Pons (tissue), 1 donor: ENCODE measurements around the gene MAML1.
A peak's percentile ranks its signal among the peaks of the same experiment; 100 is the strongest.
"Not testable (repeated sequence)": the region's sequence is repeated elsewhere in the genome, so short reads cannot be mapped to it uniquely, and the experiment has no call there.

Source experiments
- DNase-seq: peaks from one replicate; pipeline ENCODE4 v3.0.0-alpha.2; 2016; ENCODE audit warnings: low spot score

The MAML1 gene

DNA sequence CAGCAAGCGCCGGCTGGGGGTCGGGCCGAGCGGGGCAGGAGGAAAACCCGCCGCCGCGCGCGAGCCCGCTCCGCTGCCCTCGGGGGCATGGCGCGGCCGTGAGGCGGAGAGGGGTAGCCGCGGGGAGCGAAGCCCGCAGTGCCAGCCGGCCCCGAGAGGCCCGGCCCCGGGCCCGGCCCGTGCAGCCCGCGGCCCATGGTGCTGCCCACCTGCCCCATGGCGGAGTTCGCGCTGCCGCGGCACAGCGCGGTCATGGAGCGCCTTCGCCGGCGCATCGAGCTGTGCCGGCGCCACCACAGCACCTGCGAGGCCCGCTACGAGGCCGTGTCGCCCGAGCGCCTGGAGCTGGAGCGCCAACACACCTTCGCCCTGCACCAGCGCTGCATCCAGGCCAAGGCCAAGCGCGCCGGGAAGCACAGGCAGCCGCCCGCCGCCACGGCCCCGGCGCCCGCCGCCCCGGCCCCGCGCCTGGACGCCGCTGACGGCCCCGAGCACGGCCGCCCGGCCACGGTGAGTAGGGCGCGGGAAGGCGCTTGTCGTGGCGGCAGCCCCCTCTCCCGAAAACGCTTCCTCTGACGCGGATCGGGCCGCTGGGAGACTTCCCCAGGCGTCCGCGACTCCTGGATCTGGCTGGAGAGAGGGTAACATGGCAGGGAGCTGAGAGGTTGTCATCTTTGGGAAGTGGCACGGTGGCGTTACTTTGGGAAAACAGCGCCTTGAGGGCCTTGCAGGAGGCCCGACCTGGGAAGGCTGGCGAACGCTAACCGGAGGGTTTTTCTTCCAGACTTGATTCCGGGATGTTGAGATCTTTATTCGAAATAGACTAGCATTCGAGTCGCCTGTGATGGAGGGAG is 523 bp downstream of the MAML1 start:
- DNase-seq: peak; percentile 45

DNA sequence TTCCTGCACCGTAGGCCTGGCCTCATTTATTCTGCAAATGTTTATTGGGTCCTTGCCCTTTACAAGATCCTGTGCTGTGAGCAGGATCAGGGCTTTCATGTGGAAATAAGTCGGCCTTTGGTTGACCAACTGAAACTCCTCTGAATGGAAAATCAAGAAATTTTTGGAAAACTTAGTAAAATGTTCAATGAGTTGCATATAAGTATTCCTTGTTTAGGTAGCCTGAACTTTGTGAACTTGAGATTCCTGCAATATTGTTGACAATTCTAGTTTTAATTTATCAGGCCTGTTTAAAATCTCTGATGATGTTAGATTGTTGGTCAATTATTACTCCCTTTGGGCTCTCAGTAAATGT is 1.1 kb downstream of the MAML1 start:
- DNase-seq: peak; percentile 45

DNA sequence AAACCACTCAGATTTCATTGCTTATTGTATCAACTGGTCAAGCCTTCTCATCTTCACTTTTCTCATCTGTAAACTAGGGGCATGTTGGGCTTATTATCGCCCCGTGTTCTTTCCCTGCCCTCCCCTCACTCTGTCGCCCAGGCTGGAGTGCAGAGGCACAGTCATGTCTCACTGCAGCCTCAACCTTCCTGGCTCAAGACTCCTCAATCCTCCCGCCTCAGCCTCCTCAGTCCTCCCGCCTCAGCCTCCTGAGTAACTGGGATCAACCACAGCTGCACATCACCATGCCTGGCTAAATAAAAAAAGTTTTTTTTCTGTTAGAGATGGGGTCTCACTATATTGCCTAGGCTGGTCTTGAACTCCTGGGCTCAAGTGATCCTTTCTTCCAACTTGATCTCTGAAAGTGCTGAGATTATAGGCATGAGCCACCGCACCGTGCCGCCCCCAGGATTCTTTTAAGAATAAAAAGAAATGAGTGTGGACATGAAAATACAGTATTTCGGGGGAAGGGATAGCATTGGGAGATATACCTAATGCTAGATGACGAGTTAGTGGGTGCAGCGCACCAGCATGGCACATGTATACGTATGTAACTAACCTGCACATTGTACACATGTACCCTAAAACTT is 2.0 kb downstream of the MAML1 start:
- no peak for DNase-seq

DNA sequence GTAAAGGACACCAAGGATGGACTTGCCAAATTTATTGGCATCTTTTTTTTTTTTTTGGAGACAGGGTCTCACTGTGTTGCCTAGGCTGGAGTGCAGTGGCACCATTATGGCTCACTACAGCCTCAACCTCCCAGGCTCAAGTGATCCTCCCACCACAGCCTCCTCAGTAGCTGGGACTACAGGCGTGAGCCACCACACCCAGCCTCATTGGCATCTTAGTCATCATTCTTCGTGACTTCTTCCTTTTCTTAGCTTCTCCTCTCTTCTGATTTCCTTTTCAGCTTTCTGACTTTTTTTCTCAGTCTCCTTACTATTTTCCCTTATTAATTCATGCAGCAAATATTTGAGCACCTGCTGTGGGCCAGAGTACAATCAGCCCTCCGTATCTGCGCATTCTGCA is 6.1 kb downstream of the MAML1 start:
- no peak for DNase-seq

DNA sequence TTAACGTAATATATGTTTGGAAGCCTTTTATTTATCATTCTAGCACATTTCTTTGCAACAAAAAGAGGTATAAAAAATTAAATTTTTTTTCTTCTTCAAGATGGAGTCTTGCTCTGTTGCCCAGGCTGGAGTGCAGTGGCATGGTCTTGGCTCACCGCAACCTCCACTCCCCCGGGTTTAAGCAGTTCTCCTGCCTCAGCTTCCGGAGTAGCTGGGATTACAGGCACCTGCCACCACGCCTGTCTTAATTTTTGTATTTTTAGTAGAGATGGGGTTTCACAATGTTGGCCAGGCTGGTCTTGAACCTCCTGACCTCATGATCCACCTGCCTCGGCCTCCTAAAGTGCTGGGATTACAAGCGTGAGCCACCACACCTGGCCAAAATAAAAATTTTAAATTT is 11.5 kb downstream of the MAML1 start:
- not testable (repeated sequence) for DNase-seq

DNA sequence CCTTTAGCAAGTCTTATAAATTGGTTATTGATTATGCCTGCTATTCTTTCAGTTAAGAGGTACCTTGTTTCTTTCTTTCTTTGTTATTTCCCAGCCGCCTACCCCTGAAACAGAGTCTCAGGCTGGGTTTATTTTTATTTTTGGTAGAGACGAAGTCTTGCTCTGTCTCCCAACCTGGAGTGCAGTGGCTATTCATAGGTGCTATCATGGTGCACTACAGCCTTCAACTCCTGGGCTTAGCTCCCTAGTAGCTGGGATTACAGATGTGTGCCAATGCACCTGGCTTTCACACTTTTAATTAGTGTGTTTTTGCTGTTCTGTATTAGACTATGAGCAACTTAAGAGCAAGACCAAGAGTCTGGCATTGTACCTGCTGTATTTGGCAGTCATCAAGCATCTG is 14.2 kb downstream of the MAML1 start:
- no peak for DNase-seq

DNA sequence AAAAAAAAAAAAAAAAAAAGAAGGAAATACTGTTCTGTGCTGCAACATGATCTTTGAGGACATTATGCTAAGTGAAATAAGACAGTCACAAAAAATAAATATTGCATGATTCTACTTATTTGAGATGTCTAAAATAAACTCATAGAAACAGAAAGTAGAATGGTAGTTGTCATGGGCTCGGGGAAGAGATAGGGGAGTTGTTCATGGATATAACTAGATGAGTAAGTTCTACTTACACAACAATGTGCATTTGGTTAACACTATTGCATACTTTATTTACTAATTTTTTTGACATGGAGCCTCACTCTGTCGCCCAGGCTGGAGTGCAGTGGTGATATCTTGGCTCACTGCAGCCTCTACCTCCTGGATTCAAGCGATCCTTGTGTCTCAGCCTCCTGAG is 15.2 kb downstream of the MAML1 start:
- no peak for DNase-seq

DNA sequence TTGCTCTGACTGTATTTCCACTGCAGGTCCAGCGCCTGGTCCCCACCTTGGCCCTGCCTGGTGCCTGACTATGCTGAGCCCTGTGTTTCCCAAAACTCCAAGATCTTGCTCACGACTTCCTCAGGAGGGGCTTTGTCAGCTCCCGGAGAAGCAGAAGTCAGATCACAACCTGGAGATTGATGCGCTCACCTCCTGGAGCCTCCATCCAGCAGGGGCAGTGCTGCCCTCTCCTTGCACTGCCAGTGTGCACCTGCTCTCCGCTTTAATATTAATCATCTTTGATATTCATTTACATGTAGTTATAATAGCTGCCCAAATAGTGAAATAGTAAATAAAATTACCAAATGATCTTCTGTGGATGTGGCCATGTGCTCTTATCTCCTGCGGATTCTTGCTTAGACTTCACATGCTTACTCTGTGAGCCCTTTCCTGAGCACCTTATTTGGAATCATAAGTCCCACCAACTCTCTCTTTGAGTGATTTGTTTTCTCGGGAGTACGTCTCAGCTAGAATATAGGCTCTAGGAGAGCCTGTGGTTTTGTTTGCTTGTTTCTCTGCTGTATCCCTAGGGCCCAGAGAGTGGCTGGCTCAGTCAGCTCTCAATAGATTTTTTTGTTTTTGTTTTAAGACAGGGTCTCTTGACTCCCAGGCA is 17.4 kb downstream of the MAML1 start:
- no peak for DNase-seq

DNA sequence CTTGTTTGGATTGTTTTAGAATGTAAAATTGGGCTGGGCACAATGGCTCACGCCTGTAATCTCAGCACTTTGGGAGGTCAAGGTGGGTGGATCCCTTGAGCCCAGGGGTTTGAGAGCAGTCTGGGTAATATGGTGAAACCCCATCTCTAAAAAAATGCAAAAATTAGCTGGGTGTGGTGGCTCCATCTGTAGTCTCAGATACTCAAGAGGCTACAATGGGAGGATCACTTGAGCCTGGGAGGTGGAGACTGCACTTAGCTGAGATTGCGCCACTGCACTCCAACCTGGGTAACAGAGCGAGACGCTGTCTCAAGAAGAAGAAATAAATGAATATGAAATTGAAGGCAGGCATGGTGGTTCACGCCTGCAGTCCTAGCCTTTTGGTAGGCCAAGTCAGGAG is 21.3 kb downstream of the MAML1 start:
- no peak for DNase-seq

DNA sequence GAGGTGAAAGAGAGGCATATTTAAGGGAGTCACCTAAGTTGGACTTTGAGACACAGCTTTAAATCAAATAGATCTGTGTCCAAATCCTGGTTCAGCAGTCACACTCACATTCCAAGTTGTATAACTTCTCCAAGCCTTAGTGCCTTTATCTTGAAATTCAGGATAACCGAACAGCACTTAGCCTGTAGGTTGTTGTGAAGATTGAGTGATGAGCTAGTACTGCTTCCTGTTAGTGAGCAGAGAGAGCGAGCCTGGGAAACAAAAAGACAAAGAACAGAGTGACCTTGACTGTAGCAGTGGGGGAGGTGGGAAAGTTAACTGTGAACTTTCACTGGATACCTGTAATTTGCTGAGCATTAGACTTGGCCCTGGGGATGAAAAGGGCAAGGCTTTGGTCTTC is 22.4 kb downstream of the MAML1 start:
- DNase-seq: no peak

DNA sequence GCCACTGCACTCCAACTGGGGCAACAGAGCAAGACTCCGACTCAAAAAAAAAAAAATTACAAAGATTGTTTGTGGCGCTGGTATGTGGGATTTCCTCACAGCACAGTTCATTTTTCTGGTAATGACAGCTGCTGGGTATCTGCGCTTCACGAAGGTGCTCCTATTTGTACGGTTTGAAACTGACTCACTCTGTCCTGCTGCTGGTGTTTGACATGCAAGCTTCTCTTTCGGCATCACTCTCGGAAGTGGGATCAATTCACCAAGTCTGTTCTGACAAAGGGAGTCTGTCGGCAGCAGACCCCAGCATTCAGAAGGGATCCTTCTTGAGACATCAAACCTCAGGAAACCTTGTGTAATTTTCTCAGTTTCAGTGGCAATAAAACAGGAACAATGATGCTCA is 26.3 kb downstream of the MAML1 start:
- no peak for DNase-seq

DNA sequence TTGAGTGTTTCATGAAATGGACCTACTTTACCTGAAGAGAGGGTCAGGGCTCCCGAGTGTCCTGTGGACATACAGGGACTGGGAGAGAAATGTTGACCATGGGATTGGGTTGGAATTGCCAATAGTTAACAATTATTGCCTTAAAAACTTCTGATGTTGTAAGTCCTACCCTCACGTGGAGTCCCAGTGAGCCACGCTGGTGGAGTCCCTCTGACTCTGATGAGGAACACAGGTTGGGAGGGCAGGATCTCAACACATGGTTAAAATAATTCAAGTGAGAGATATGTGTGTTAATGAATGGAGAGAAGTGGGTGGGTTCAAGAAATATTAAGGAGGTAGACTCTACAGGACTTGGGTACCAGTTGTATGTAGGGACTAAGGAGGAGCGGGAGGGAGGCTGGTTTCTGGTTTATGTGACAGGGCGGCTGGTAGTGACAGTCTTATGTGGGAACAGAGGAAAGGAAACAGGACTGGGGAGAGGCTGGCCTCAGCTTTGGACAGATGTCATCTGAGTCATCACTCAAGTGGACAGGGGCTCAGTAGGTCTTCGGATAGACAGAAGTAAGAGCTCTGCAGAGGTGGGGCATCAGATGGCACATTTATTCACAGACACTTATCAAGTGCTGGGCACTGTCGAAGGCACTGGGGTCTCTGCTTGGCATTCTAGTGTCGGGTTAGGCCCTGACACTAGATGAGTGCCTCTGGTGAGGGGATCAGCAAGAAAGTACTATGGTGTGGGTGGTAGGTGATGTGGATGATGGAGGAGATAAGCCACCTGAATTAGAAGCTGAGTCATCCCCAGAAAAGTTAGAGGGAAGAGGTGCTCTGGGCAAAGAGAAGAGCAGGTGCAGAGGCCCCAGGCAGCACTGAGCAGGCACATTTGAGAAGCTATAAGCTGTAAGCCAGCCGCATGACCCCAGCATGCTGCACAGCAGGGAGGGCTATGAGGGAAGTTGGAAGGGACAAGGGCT is 27.2 kb downstream of the MAML1 start:
- DNase-seq: peak; percentile 34

DNA sequence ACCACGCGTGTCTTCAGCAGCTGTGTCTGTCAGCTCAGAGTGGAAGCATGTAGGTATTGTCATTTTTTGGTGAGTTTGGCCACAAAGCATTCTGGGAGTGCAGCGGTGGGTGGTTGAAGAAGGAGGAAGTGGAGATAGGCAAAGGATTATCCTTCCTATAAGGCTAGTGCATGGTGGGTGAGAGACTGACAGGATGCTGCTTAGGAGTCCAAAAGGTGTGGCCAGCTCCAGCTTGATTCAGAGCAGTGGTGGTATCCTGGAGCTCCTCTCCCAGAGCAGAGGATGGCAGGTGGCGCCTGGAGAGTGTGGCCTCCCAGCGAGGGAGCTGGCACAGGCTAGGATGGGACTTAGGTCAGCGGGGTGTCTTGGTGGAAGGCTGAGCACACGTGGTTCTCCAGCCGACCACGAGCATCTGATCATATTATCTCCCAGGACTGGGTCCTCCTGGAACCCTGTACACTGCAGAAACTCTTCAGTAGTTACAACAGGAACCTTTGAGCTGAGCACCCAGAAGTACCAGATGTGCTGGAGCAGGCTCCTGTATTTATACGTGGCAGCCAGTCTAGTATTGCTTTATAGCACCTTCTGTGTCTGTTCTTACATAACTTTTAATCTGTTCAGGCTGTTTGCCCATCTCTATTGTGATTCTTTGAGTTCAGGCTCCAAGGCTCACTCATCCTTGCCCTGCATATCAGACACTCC is 29.6 kb downstream of the MAML1 start:
- no peak for DNase-seq

DNA sequence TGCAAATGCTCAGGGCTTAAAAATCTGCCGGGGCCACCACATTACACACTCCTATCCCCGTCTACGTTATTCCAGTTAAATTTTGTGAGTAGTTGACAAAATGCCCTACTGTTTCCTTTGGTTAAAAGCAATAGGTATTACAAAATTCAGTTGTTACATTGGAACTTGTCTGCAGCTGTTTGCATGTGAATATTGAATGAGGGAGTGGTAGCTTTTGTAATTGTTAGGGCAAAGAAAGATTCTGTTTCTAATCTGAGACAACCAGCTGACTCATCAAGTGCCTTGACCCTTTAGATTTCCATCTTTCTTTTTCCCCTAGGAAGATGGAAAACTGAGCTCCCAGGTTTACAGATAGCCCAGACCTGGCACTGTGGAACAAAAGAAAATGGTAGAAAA is 30.2 kb downstream of the MAML1 start:
- DNase-seq: no peak

DNA sequence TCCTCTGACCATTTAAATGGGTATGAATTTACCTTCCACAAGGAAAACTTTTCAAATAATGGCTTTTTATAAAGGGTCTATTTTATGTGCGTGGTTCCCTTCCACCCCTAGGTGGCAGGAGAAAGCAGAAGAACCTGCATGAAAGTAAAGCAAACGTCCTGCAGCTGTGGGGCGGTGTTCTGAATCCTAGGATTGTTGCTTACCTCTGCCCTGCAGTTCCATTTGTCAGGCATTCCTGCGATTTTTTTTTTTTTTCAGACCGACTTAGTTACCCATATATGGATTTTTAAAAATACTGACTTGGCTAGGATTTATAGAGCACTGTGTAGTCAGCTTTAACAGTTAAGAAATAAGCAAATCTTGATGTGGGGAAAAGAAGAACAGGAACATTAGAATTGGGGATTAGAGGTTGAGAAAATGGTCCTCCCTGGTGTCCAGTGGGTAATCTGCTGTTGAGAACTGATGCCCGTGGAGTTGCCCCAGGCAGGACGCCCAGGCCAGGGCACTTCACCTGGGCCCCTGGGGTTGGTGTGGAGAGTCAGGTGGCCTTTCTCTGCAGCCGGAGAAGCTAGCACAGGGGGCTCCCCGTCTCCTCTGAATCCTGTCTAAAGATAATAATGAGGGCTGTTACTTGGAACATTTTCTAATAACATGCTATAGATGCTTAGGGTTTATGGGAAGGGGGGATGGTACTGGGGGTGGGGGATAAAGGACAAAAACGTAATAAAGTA is 30.8 kb downstream of the MAML1 start:
- DNase-seq: peak; percentile 81

DNA sequence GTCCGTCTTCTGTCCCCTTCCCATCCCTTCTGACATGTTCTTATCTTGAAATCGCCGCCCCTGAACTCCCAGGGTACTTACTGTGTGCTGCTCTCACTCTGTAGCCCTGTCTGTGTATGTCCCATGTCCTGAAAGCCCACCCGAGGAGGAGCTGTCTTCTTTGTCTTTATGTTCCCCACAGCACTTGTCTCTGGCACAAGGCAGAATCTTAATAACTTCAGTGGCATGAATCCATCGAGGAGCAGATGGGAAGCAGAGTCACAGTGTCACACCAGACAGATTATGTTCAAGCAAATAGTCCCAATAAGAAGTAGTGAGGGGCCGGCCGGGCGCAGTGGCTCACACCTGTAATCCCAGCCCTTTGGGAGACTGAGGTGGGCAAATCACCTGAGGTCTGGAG is 31.4 kb downstream of the MAML1 start:
- DNase-seq: no peak

DNA sequence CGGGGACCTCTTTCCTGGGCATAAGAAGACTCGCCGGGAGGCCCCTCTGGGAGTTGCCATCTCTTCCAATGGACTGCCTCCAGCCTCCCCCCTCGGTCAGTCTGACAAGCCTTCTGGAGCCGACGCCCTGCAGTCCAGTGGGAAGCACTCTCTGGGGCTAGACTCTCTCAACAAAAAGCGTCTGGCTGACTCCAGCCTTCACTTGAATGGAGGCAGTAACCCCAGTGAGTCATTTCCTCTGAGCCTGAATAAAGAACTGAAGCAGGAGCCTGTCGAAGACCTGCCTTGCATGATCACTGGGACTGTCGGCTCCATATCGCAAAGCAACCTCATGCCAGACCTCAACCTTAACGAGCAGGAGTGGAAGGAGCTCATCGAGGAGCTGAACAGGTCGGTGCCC is 32.8 kb downstream of the MAML1 start:
- no peak for DNase-seq

DNA sequence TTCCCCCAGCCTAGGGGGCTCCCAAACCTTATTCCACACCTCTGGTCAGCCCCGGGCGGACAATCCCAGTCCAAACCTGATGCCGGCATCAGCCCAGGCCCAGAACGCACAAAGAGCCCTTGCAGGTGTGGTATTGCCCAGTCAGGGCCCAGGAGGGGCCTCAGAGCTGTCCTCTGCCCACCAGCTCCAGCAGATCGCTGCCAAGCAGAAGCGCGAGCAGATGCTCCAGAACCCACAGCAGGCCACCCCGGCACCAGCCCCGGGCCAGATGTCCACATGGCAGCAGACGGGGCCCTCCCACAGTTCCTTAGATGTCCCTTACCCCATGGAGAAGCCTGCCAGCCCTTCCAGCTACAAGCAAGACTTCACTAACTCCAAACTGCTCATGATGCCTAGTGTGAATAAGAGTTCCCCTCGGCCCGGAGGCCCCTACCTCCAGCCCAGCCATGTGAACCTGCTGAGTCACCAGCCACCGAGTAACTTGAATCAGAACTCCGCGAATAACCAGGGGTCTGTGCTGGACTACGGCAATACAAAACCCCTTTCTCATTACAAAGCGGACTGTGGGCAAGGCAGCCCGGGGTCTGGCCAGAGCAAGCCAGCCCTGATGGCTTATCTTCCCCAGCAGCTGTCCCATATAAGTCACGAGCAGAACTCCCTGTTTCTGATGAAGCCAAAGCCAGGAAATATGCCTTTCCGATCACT is 33.6 kb downstream of the MAML1 start:
- DNase-seq: no peak

DNA sequence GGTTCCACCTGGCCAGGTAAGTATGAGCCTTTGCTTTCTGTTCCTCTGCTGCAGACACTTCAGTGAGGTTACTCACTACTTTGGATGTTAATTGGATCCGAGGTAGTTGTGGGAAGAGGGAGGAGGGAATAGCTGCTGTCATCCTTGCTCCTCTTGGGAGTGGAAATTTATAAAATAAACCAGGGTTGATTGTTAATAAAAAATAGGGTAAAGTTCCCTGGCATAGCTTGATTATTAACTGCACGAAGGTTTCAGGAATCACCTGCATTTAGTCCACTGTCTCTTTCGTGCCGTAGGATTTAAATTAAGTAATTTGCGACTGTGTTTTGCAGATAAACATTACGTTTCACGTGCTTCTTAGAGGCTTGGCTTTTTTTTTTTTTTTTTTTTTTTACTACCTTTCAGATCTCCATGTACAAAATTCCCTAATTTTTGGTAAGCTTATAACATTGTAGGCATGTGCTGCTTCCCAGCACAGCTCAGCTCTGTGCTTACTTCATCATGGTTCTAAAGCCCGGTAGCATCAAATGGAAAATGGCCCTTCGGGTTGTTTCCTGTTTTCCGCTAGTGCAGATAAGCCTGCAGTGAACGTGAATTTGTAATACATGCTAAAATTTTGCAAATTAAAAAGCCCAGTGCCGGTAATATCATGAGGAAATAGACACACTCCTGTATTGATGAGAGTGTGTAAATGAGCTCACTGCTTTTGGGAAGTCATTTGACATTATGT is 34.3 kb downstream of the MAML1 start:
- no peak for DNase-seq
